ENCODE results near the gene ECT2L. TPM values are rescaled to one million over a fixed set of nuclear protein-coding genes. Genes with fewer than 3 reads are reported as not detected.

Gene ECT2L
- polyA plus RNA-seq, 3 donors, result not detected

DNA sequence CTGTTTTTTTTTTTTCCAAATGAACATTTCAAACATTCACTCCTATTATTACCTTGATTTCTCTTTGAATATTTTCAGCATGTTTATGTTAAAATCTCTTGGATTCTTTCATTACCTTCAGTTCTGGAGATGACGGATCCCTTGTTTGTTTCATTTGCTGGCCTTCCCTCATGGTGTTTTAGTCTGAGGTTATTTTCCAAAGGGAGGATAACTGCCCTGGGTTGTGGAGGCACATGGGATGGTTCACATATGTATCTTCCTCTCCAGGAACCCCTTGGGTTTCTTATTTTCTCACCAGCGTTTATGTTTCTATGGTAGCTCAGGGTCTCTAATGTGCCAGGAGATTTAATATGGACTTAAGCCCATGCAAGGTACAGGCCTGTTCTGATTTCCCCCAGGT lies 36.3 kb downstream of the ECT2L start:
- Histone ChIP-seq H3K79me2 (ENCODE audit: insufficient read depth, low read length) (no peaks in the 10 kb centered on the region), H3K9ac (ENCODE audit: insufficient read depth, low read length, poor library complexity, severe bottlenecking) (no peak overlapping the region), H3K4me1 (ENCODE audit: control insufficient read depth in 1 of 2, insufficient read depth in 2 of 2, low read length in 2 of 2) (no peaks in the 10 kb centered on the region), H2AFZ (ENCODE audit: insufficient read depth, low read depth, low read length, poor library complexity, severe bottlenecking) (no peak overlapping the region), H4K20me1 (ENCODE audit: insufficient read depth, low read length) (no peaks in the 10 kb centered on the region), H3K27ac (ENCODE audit: low read depth in 1 of 2, low read length in 2 of 2) (no peak overlapping the region), H3K27me3 (ENCODE audit: control insufficient read depth in 2 of 2, insufficient read depth in 2 of 2, low read length in 2 of 2) (no peaks in the 10 kb centered on the region), H3K9me3 (replicated peaks in 1 of 2; ENCODE audit: control insufficient read depth in 1 of 2, insufficient read depth in 1 of 2, low read length in 2 of 2) (no peaks in the 10 kb centered on the region), H3K4me2 (replicated peaks; ENCODE audit: extremely low read depth, low read length, poor library complexity, severe bottlenecking) (no peak overlapping the region), H3K36me3 (replicated peaks in 1 of 2; ENCODE audit: control insufficient read depth in 1 of 2, insufficient read depth in 2 of 2, low read length in 2 of 2) (no peaks in the 10 kb centered on the region), H3K4me3 (replicated peaks in 1 of 3; ENCODE audit: low read depth in 2 of 3, low read length in 3 of 3) (no peak overlapping the region)
- WGBS (ENCODE audit: insufficient coverage), result no CpG with 5 or more reads among the region's 2 CpGs
- H3K27me3 Mint-ChIP-seq (ENCODE audit: low read depth in 3 of 3), result peaks cover 0 to 3% (median under 1%) of the 10 kb centered on the region in 3 donors
- intact Hi-C loops (cut with micrococcal nuclease), result no loop called here
- no peak for TF ChIP-seq CTCF (IDR thresholded peaks at IDR 0.05)
- H3K9me3 Mint-ChIP-seq, result peaks cover 0 to 12% (median 4%) of the 10 kb centered on the region in 7 donors
- no peaks in the 10 kb centered on the region for H3K4me1 Mint-ChIP-seq
- H3K4me3 Mint-ChIP-seq, result no peak overlapping the region
- H3K27ac Mint-ChIP-seq, result no peak overlapping the region
- no peaks in the 10 kb centered on the region for H3K36me3 Mint-ChIP-seq
- no peak for DNase-seq

GRCh38 chr6:138833816-138834539 lies 38.1 kb downstream of the ECT2L start:
- 92% methylated on average over 2 of the region's 4 CpGs for WGBS (ENCODE audit: insufficient coverage)
- no peaks in the 10 kb centered on the region for H3K79me2 ChIP-seq (ENCODE audit: insufficient read depth, low read length)
- Mint-ChIP-seq H3K4me1 (no peaks in the 10 kb centered on the region), H3K9me3 (peaks cover 0 to 12% (median 4%) of the 10 kb centered on the region in 7 donors), H3K27me3 (ENCODE audit: low read depth in 3 of 3) (peaks cover 0 to 3% (median 2%) of the 10 kb centered on the region in 3 donors), H3K4me3 (no peak overlapping the region), H3K36me3 (no peaks in the 10 kb centered on the region), H3K27ac (no peak overlapping the region)
- H3K4me2 ChIP-seq (replicated peaks; ENCODE audit: extremely low read depth, low read length, poor library complexity, severe bottlenecking), result no peak overlapping the region
- no peak overlapping the region for H3K9ac ChIP-seq (ENCODE audit: insufficient read depth, low read length, poor library complexity, severe bottlenecking)
- no peak for TF ChIP-seq CTCF (IDR thresholded peaks at IDR 0.05)
- H2AFZ ChIP-seq (ENCODE audit: insufficient read depth, low read depth, low read length, poor library complexity, severe bottlenecking), result no peak overlapping the region
- no peaks in the 10 kb centered on the region for H3K9me3 ChIP-seq (replicated peaks in 1 of 2; ENCODE audit: control insufficient read depth in 1 of 2, insufficient read depth in 1 of 2, low read length in 2 of 2)
- no peak overlapping the region for H3K27ac ChIP-seq (ENCODE audit: low read depth in 1 of 2, low read length in 2 of 2)
- H4K20me1 ChIP-seq (ENCODE audit: insufficient read depth, low read length), result no peaks in the 10 kb centered on the region
- H3K27me3 ChIP-seq (ENCODE audit: control insufficient read depth in 2 of 2, insufficient read depth in 2 of 2, low read length in 2 of 2), result no peaks in the 10 kb centered on the region
- no peaks in the 10 kb centered on the region for H3K4me1 ChIP-seq (ENCODE audit: control insufficient read depth in 1 of 2, insufficient read depth in 2 of 2, low read length in 2 of 2)
- no peaks in the 10 kb centered on the region for H3K36me3 ChIP-seq (replicated peaks in 1 of 2; ENCODE audit: control insufficient read depth in 1 of 2, insufficient read depth in 2 of 2, low read length in 2 of 2)
- no peak overlapping the region for H3K4me3 ChIP-seq (replicated peaks in 1 of 3; ENCODE audit: low read depth in 2 of 3, low read length in 3 of 3)
- intact Hi-C loops (cut with micrococcal nuclease), result no loop called here
- DNase-seq, result no peak
